HepG2 (cell line): ENCODE measurements around the gene CCDC86. TPM values are rescaled to one million over a fixed set of nuclear protein-coding genes. Genes with fewer than 3 reads are reported as not detected.
A peak's percentile ranks its signal among the peaks of the same experiment; 100 is the strongest.

ENCODE experiments used
- ATAC-seq: fragments of 200-7000 bp; cut with Tn5 transposase; 3 replicates; pipeline ENCODE4 v1.9.1; 2020; ENCODE audit warnings: mild to moderate bottlenecking, moderate library complexity
- Bru-seq: library from RNA; stranded (reverse); fragments of 400-500 nt; gene quantifications from one replicate; lab custom pipeline; 2021; lab: Mats Ljungman, UMichigan
- BruChase-seq, 2 experiments: library from RNA; stranded (reverse); fragments of 400-500 nt; gene quantifications; one replicate each; lab custom pipeline; 2021; lab: Mats Ljungman, UMichigan
- BruUV-seq: library from RNA; stranded (reverse); fragments of 400-500 nt; replicated peaks from 2 replicates; lab custom pipeline; 2021; lab: Mats Ljungman, UMichigan
- CTCF ChIA-PET: fragments of 300-600 bp; formaldehyde crosslinking; extraction: SDS; loops from one replicate; lab custom pipeline; 2021; ENCODE audit warnings: low total read pairs, inconsistent platforms, low intra/inter-chr PET ratio; lab: Yijun Ruan, JAX
- POLR2A ChIA-PET: fragments of 350-600 bp; sonication (Branson Sonifier 250); formaldehyde crosslinking; loops from one replicate; lab custom pipeline; 2020; ENCODE audit warnings: antibody characterized with exemption, inconsistent platforms; lab: Yijun Ruan, JAX
- DNase-seq: peaks from one replicate; pipeline ENCODE4 v3.0.0-alpha.2; 2015; ENCODE audit warnings: low spot score
- FAIRE-seq: peaks from 3 replicates; lab custom pipeline; 2011; peaks lifted over from hg19 to GRCh38; lab: Jason Lieb, UNC
- H2AFZ ChIP-seq: one replicate; pipeline ENCODE4 v1.6.1; 2011; ENCODE audit warnings: low read length, inconsistent platforms
- H3K27ac ChIP-seq: fragments of 300-600 bp; 3 replicates; pipeline ENCODE4 v1.8.0; 2011; ENCODE audit warnings: mixed run types, mild to moderate bottlenecking, mixed read lengths, low read length, inconsistent platforms; ENCODE audit not compliant: insufficient read depth; ENCODE audit errors: extremely low read length
- H3K27me3 ChIP-seq, 2 experiments: fragments of 200-600 bp in 1 of 2; 2 replicates in 1 of 2; 3 replicates in 1 of 2; pipeline versions ENCODE4 v1.6.0 to v1.8.0; 2011; ENCODE audit warnings: low read length in 2 of 2, mild to moderate bottlenecking in 2 of 2, moderate library complexity in 2 of 2, inconsistent platforms in 1 of 2; ENCODE audit not compliant: insufficient read depth in 2 of 2, control insufficient read depth in 1 of 2
- H3K36me3 ChIP-seq, 2 experiments: fragments of 200-600 bp in 1 of 2; replicated peaks in 1 of 2; 2 replicates in 1 of 2; 3 replicates in 1 of 2; pipeline versions ENCODE4 v1.5.1 to v1.8.0; 2011; ENCODE audit warnings: low read length in 2 of 2, inconsistent platforms in 1 of 2; ENCODE audit not compliant: insufficient read depth in 2 of 2, control insufficient read depth in 1 of 2
- H3K4me1 ChIP-seq: 2 replicates; pipeline ENCODE4 v1.5.1; 2012; ENCODE audit warnings: low read length, inconsistent platforms; ENCODE audit not compliant: insufficient read depth
- H3K4me2 ChIP-seq: 2 replicates; pipeline ENCODE4 v1.6.0; 2011; ENCODE audit warnings: low read depth, low read length, inconsistent platforms
- H3K4me3 ChIP-seq, 3 experiments: fragments of 200-600 bp in 1 of 3; sonication (generic), shearing (Covaris generic) in 1 of 3; replicated peaks in 1 of 3; 2 replicates each; pipeline ENCODE4 v1.5.1; 2011 to 2016; ENCODE audit warnings: low read length in 3 of 3, inconsistent platforms in 2 of 3, low read depth in 2 of 3, mild to moderate bottlenecking in 2 of 3, control low read depth in 1 of 3, mixed read lengths in 1 of 3; ENCODE audit not compliant: insufficient read depth in 1 of 3
- H3K79me2 ChIP-seq: one replicate; pipeline ENCODE4 v1.6.1; 2011; ENCODE audit warnings: low read length, inconsistent platforms; ENCODE audit not compliant: insufficient read depth
- H3K9ac ChIP-seq: 2 replicates; pipeline ENCODE4 v1.6.0; 2011; ENCODE audit warnings: mild to moderate bottlenecking, low read depth, low read length, inconsistent platforms; ENCODE audit not compliant: insufficient read depth
- H3K9me3 ChIP-seq: 2 replicates; pipeline ENCODE4 v1.5.1; 2012; ENCODE audit warnings: mild to moderate bottlenecking, low read length
- H4K20me1 ChIP-seq: 2 replicates; pipeline ENCODE4 v1.6.0; 2011; ENCODE audit warnings: inconsistent platforms, mild to moderate bottlenecking, low read length, moderate library complexity; ENCODE audit not compliant: insufficient read depth
- DR1 ChIP-seq: sonication (generic); formaldehyde crosslinking; IDR thresholded peaks from 2 replicates; pipeline ENCODE4 v1.8.0; 2021; ENCODE audit warnings: mild to moderate bottlenecking, missing genetic modification reagents, inconsistent platforms
- HCFC1 ChIP-seq: fragments of 150-350 bp; IDR thresholded peaks from 2 replicates; pipeline ENCODE4 v1.6.1; 2014; ENCODE audit warnings: low read depth, low read length
- HOXA7 ChIP-seq: sonication (generic); formaldehyde crosslinking; IDR thresholded peaks from 2 replicates; pipeline ENCODE4 v1.8.1; 2022; ENCODE audit warnings: mild to moderate bottlenecking, missing genetic modification reagents, moderate library complexity
- NFATC3 ChIP-seq: sonication (generic); formaldehyde crosslinking; IDR thresholded peaks from 2 replicates; pipeline ENCODE4 v1.5.1; 2020; ENCODE audit warnings: mild to moderate bottlenecking, missing genetic modification reagents
- NR0B2 ChIP-seq: sonication (generic); formaldehyde crosslinking; IDR thresholded peaks from 2 replicates; pipeline ENCODE4 v1.4.0; 2020; ENCODE audit warnings: mild to moderate bottlenecking, missing genetic modification reagents
- PATZ1 ChIP-seq: sonication (generic); formaldehyde crosslinking; IDR thresholded peaks from 2 replicates; pipeline ENCODE4 v1.4.0; 2020; ENCODE audit warnings: missing genetic modification reagents
- RCOR2 ChIP-seq: IDR thresholded peaks from 2 replicates; pipeline ENCODE4 v1.6.1; 2016; ENCODE audit warnings: missing biosample characterization, missing genetic modification reagents
- YY1 ChIP-seq: IDR thresholded peaks from 2 replicates; pipeline ENCODE4 v1.6.1; 2011; ENCODE audit warnings: low read length, low read depth, moderate library complexity, mild to moderate bottlenecking; ENCODE audit not compliant: insufficient read depth, insufficient replicate concordance
- ZBTB42 ChIP-seq: sonication (generic); formaldehyde crosslinking; IDR thresholded peaks from 2 replicates; pipeline ENCODE4 v1.5.0; 2020; ENCODE audit warnings: mild to moderate bottlenecking, missing genetic modification reagents
- ZKSCAN8 ChIP-seq: IDR thresholded peaks from 2 replicates; pipeline ENCODE4 v1.6.1; 2016; ENCODE audit warnings: borderline replicate concordance, missing genetic modification reagents, missing compliant biosample characterization
- ZNF205 ChIP-seq: IDR thresholded peaks from 2 replicates; pipeline ENCODE4 v1.6.1; 2018; ENCODE audit warnings: missing biosample characterization, missing genetic modification reagents
- ZNF331 ChIP-seq: sonication (generic); formaldehyde crosslinking; IDR thresholded peaks from 2 replicates; pipeline ENCODE4 v1.4.0; 2020; ENCODE audit warnings: missing genetic modification reagents
- WGBS: methylation state at CpG from one replicate; pipeline ENCODE4 v1.1.6; 2017; ENCODE audit warnings: low lambda C conversion rate; 5-methylcytosine and 5-hydroxymethylcytosine counted together
- in situ Hi-C: cut with HindIII; loops from 2 replicates; pipeline ENCODE4 v1.10.0; 2017; ENCODE audit warnings: low pct_unique_long_range_greater_than_20kb; ENCODE audit not compliant: extremely low pct_ligation_motif_present
- intact Hi-C: fragments of 100-400 bp; cut with micrococcal nuclease; formaldehyde crosslinking; loops from one replicate; pipeline ENCODE4 v1.10.0; 2022; ENCODE audit not compliant: unreplicated experiment
- long read RNA-seq, 2 experiments: library from RNA in 1 of 2; library from polyadenylated mRNA in 1 of 2; stranded (forward) in 1 of 2; unstranded in 1 of 2; transcript quantifications; one replicate each; pipeline ENCODE4 v2.0.0, GENCODE V29; 2019 to 2022
- polyA minus RNA-seq, 3 experiments: library from RNA; depleted of rRNA, polyadenylated mRNA; stranded (reverse); fragments of >200 nt; gene quantifications; 2 replicates each; pipeline ENCODE4 v1.2.3, GENCODE V29; 2011; ENCODE audit warnings: low replicate concordance in 1 of 3
- polyA plus RNA-seq, 8 experiments: library from polyadenylated mRNA; depleted of rRNA in 3 of 8; stranded (reverse) in 7 of 8; unstranded in 1 of 8; fragments of >200 nt; fragmentation: Illumina TruSeq in 4 of 8; extraction: Trizol in 4 of 8; gene quantifications; 2 replicates each; pipeline versions ENCODE4 v1.2.1 to v1.2.3, GENCODE V29; 2011 to 2016; ENCODE audit warnings: low read depth in 4 of 8, missing spikeins in 1 of 8, mixed read lengths in 1 of 8; ENCODE audit not compliant: insufficient read depth in 1 of 8
- total RNA-seq, 5 experiments: library from RNA; depleted of rRNA; stranded (reverse); fragments of >200 nt; fragmentation: Illumina TruSeq; extraction: Trizol; gene quantifications; 2 replicates each; pipeline ENCODE4 v1.2.3, GENCODE V29; 2016; ENCODE audit warnings: low read depth in 1 of 5
- TF ChIP-seq, protein P1 (sequence below): sonication (generic); formaldehyde crosslinking; IDR thresholded peaks from 2 replicates; pipeline ENCODE4 v1.8.0; 2022; ENCODE audit warnings: missing genetic modification reagents, mild to moderate bottlenecking, borderline replicate concordance

CCDC86 gene
- total RNA-seq (2016; rRNA removed; fragmentation: Illumina TruSeq; extraction: Trizol): 37.6 and 46.6 TPM in 2 replicates
- total RNA-seq (2016; cell fraction: cytosol; rRNA removed; fragmentation: Illumina TruSeq; extraction: Trizol; ENCODE audit: low read depth): 9.1 and 11.2 TPM in 2 replicates
- 39.4 and 39.7 TPM in 2 replicates for total RNA-seq (2016; cell fraction: insoluble cytoplasmic fraction; rRNA removed; fragmentation: Illumina TruSeq; extraction: Trizol)
- 22.6 and 23.6 TPM in 2 replicates for total RNA-seq (2016; cell fraction: membrane; rRNA removed; fragmentation: Illumina TruSeq; extraction: Trizol)
- 28.6 and 33.4 TPM in 2 replicates for total RNA-seq (2016; cell fraction: nucleus; rRNA removed; fragmentation: Illumina TruSeq; extraction: Trizol)
- polyA plus RNA-seq (2011; rRNA removed): 33.8 and 34.4 TPM in 2 replicates
- 20.2 and 30.1 TPM in 2 replicates for polyA plus RNA-seq (2011; cell fraction: cytosol; rRNA removed)
- polyA plus RNA-seq (2011; cell fraction: nucleus; rRNA removed): 36.2 and 51.2 TPM in 2 replicates
- 25.4 and 41.0 TPM in 2 replicates for polyA plus RNA-seq (2012)
- 24.5 and 27.7 TPM in 2 replicates for polyA plus RNA-seq (2016; cell fraction: cytosol; fragmentation: Illumina TruSeq; extraction: Trizol; ENCODE audit: low read depth)
- polyA plus RNA-seq (2016; cell fraction: insoluble cytoplasmic fraction; fragmentation: Illumina TruSeq; extraction: Trizol; ENCODE audit: low read depth): 95.3 and 116 TPM in 2 replicates
- 36.9 and 39.7 TPM in 2 replicates for polyA plus RNA-seq (2016; cell fraction: membrane; fragmentation: Illumina TruSeq; extraction: Trizol; ENCODE audit: low read depth)
- polyA plus RNA-seq (2016; cell fraction: nucleus; fragmentation: Illumina TruSeq; extraction: Trizol; ENCODE audit: insufficient read depth, low read depth): 84.0 and 92.6 TPM in 2 replicates
- 28.0 and 49.7 TPM in 2 replicates for polyA minus RNA-seq (2011; rRNA and poly(A)+ RNA removed; ENCODE audit: low replicate concordance)
- 12.4 and 17.5 TPM in 2 replicates for polyA minus RNA-seq (2011; cell fraction: cytosol; rRNA and poly(A)+ RNA removed)
- 11.7 and 14.2 TPM in 2 replicates for polyA minus RNA-seq (2011; cell fraction: nucleus; rRNA and poly(A)+ RNA removed)
- Bru-seq, nascent RNA: percentile 88 among the genes with signal in this experiment
- percentile 95 among the genes with signal in this experiment for BruChase-seq, experiment 1, labeled RNA remaining after a 6-hour chase
- percentile 92 among the genes with signal in this experiment for BruChase-seq, experiment 2, labeled RNA remaining after a 2-hour chase
- long read RNA-seq, experiment 1, transcript CCDC86-201 (4 exons, 1,893 nt): major isoform, 121 of 128 reads
- long read RNA-seq, experiment 1, partial matches to known transcripts: 3 of 128 reads
- long read RNA-seq, experiment 1, other reads (novel, unspliced or antisense): 0 of 128 reads
- long read RNA-seq, experiment 2, transcript CCDC86-201 (4 exons, 1,893 nt): major isoform, 258 of 349 reads
- long read RNA-seq, experiment 2, transcript CCDC86-204 (3 exons, 2,567 nt): minor isoform, 36 of 349 reads
- long read RNA-seq, experiment 2, partial matches to known transcripts: 34 of 349 reads
- long read RNA-seq, experiment 2, other reads (novel, unspliced or antisense): 21 of 349 reads

DNA sequence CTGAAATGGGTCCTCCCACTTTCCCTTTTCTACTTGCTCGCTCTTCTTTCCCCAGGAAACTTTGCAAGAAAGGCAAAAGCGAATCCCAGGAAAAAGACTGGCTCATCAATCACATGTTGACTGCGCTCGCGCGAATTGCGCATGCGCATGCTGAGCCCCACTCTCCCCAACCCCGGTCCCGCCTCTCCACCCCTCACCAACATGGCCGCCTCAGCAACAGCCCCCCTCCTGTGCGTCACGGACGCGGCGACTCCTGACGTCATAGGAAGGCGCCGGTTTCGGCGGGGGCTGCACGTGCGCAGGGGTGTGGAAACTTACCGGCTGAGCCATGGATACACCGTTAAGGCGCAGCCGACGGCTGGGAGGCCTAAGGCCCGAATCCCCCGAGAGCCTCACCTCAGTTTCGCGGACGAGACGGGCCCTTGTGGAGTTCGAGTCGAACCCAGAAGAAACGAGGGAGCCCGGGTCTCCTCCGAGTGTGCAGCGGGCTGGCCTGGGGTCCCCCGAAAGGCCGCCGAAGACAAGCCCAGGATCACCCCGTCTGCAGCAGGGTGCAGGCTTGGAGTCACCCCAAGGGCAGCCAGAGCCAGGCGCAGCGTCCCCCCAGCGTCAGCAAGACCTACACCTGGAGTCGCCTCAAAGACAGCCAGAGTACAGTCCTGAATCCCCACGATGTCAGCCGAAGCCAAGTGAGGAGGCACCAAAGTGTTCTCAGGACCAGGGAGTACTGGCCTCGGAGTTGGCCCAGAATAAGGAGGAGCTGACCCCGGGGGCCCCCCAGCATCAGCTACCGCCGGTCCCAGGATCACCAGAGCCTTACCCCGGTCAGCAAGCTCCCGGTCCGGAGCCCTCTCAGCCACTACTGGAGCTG lies at the start of gene CCDC86:
TSS of gene CCDC86 (plus strand) at position 317 of the 871 bp plus-strand sequence. CDS start at position 329, 12 bp downstream.
- peaks cover 2 to 4% of the 10 kb centered on the region in 2 experiments; a peak in 3 of 5 replicates for H3K36me3 ChIP-seq
- H3K4me2 ChIP-seq: peak within 1 kb of the TSS; percentile 86
- WGBS: 8% methylated on average over 23 of the region's 57 CpGs
- BruUV-seq: TSS peak; percentile 70
- FAIRE-seq (peak; percentile 72), DNase-seq (peak; percentile 86), ATAC-seq (peak; percentile 46)
- no peaks in the 10 kb centered on the region for H3K9me3 ChIP-seq
- in situ Hi-C loops: no loop called here
- H3K4me3 ChIP-seq: peak within 1 kb of the TSS; percentile 80 to 97 (median 88)
- H4K20me1 ChIP-seq: peaks cover 13% of the 10 kb centered on the region; the same call in 1 of the 2 replicates
- peak within 1 kb of the TSS; percentile 75 for H2AFZ ChIP-seq
- intact Hi-C loops: no loop called here
- H3K9ac ChIP-seq: peak within 1 kb of the TSS; percentile 86
- H3K27me3 ChIP-seq: no peaks in the 10 kb centered on the region; a peak in 1 of 5 replicates
- peaks cover 41% of the 10 kb centered on the region for H3K4me1 ChIP-seq
- peak within 1 kb of the TSS; percentile 68 for H3K27ac ChIP-seq
- peaks cover 44% of the 10 kb centered on the region for H3K79me2 ChIP-seq
- ChIA-PET POLR2A (interaction anchor here (1.0 to 1.2 kb wide), 3 partner anchors 13 to 39 kb away, joined by 3 to 4 read pairs (median 4); partner anchors contain the start of gene PTGDR2), CTCF (no interaction called here)
- peak; percentile 99; the same call in 1 of the 2 replicates for TF ChIP-seq NR0B2
- TF ChIP-seq DR1 (CRISPR knock-in tag): 0 out of 2 replicates have a peak, but pooled peaks have one; percentile 45
- TF ChIP-seq PATZ1 (CRISPR knock-in tag): peak; percentile 97
- TF ChIP-seq YY1: peak; percentile 98
- TF ChIP-seq, protein P1, sequence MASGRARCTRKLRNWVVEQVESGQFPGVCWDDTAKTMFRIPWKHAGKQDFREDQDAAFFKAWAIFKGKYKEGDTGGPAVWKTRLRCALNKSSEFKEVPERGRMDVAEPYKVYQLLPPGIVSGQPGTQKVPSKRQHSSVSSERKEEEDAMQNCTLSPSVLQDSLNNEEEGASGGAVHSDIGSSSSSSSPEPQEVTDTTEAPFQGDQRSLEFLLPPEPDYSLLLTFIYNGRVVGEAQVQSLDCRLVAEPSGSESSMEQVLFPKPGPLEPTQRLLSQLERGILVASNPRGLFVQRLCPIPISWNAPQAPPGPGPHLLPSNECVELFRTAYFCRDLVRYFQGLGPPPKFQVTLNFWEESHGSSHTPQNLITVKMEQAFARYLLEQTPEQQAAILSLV: no peak; the same call in 1 of the 2 replicates
- TF ChIP-seq NFATC3 (CRISPR knock-in tag): no peak
- TF ChIP-seq ZNF331 (CRISPR knock-in tag): peak; percentile 89
- peak; percentile 85 for TF ChIP-seq HCFC1
- no peak for TF ChIP-seq ZNF205 (CRISPR knock-in tag)
- no peak for TF ChIP-seq ZKSCAN8 (CRISPR knock-in tag)
- TF ChIP-seq HOXA7 (CRISPR knock-in tag): no peak
- peak; percentile 57; the same call in 1 of the 2 replicates for TF ChIP-seq RCOR2 (CRISPR knock-in tag)
- TF ChIP-seq ZBTB42 (CRISPR knock-in tag): peak; percentile 71; the same call in 1 of the 2 replicates
